Thyroid gland (tissue), 4 donors: ENCODE results near the gene ADGRG1. TPM values are rescaled to one million over a fixed set of nuclear protein-coding genes. Genes with fewer than 3 reads are reported as not detected.

ENCODE experiments used
- DNase-seq, 2 donors: peaks; one replicate each; pipeline ENCODE4 v3.0.0-alpha.2; 2019
- H3K27ac ChIP-seq, 3 donors: fragments of 200-600 bp; sonication (generic); 1 replicate in 2 of 3; 2 replicates in 1 of 3; pipeline ENCODE4 v1.5.1; 2016 to 2019; ENCODE audit warnings: mild to moderate bottlenecking in 1 of 3, moderate library complexity in 1 of 3
- H3K27me3 ChIP-seq: fragments of 200-600 bp; sonication (generic); one replicate; pipeline ENCODE4 v1.5.1; 2019
- H3K36me3 ChIP-seq, 2 donors: fragments of 200-600 bp; sonication (generic); one replicate each; pipeline ENCODE4 v1.5.1; 2016 to 2019
- H3K4me1 ChIP-seq, 2 donors: fragments of 200-600 bp; sonication (generic); one replicate each; pipeline ENCODE4 v1.5.1; 2017 to 2019
- H3K4me3 ChIP-seq, 3 donors: fragments of 200-600 bp; sonication (generic); replicated peaks in 1 of 3; 1 replicate in 2 of 3; 2 replicates in 1 of 3; pipeline ENCODE4 v1.5.1; 2016; ENCODE audit warnings: mild to moderate bottlenecking in 1 of 3
- H3K9me3 ChIP-seq: fragments of 200-600 bp; sonication (generic); one replicate; pipeline ENCODE4 v1.5.1; 2017
- POLR2A ChIP-seq, 2 donors: fragments of 450-650 bp; IDR thresholded peaks; one replicate each; pipeline ENCODE4 v1.6.1; 2017; ENCODE audit warnings: antibody characterized with exemption in 2 of 2, mild to moderate bottlenecking in 2 of 2, moderate library complexity in 1 of 2
- WGBS, 2 donors: methylation state at CpG; one replicate each; pipeline ENCODE4 v1.1.5; 2017; 5-methylcytosine and 5-hydroxymethylcytosine counted together
- intact Hi-C: fragments of 100-400 bp; cut with DNase I; formaldehyde crosslinking; loops from one replicate; pipeline ENCODE4 v1.15.1; 2023
- total RNA-seq, 4 donors: library from RNA; depleted of rRNA; stranded (reverse); fragments of >200 nt; gene quantifications; one replicate each; pipeline ENCODE4 v1.2.3, GENCODE V29; 2016
- TF ChIP-seq, protein P1 (sequence below), 6 experiments: fragments of 200-600 bp in 3 of 6; fragments of 450-650 bp in 3 of 6; sonication (generic) in 3 of 6; IDR thresholded peaks; one replicate each; pipeline ENCODE4 v1.5.1; 2016 to 2019; ENCODE audit warnings: antibody characterized with exemption in 6 of 6, mild to moderate bottlenecking in 2 of 6, inconsistent platforms in 1 of 6, moderate library complexity in 1 of 6

ADGRG1 gene
- total RNA-seq, 4 donors from 2014 or later = 120 to 295 (median 239) TPM

DNA sequence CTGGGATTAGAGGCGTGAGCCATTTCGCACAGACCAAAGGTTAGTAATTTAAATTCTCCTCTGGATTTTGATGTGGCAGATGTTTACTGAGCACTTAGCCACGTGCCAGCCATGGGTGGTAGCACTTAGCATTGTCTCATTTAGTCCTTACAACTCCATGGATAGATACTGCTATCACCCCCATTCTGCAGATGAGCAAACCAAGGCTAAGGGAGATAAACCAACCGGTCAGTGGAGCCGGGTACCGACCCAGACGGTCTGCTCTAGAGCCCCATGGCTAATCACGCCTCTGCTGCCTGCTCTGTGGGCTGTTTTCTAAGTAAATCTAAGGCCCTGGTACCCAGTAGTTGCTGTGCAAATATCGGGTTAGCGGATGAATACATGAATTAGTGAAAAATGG, 12.6 kb upstream of the ADGRG1 start:
- peaks cover 18 to 39% of the 10 kb centered on the region in 2 donors for H3K4me1 ChIP-seq
- no peak overlapping the region for H3K4me3 ChIP-seq
- DNase-seq = no peak
- intact Hi-C loops = no loop called here
- no peaks in the 10 kb centered on the region for H3K9me3 ChIP-seq
- TF ChIP-seq, protein P1, sequence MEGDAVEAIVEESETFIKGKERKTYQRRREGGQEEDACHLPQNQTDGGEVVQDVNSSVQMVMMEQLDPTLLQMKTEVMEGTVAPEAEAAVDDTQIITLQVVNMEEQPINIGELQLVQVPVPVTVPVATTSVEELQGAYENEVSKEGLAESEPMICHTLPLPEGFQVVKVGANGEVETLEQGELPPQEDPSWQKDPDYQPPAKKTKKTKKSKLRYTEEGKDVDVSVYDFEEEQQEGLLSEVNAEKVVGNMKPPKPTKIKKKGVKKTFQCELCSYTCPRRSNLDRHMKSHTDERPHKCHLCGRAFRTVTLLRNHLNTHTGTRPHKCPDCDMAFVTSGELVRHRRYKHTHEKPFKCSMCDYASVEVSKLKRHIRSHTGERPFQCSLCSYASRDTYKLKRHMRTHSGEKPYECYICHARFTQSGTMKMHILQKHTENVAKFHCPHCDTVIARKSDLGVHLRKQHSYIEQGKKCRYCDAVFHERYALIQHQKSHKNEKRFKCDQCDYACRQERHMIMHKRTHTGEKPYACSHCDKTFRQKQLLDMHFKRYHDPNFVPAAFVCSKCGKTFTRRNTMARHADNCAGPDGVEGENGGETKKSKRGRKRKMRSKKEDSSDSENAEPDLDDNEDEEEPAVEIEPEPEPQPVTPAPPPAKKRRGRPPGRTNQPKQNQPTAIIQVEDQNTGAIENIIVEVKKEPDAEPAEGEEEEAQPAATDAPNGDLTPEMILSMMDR (IDR thresholded peaks at IDR 0.05) = no peak
- TF ChIP-seq POLR2A (IDR thresholded peaks at IDR 0.05) = no peak
- peak overlapping the region in 1 of 3 donors; percentile 42 for H3K27ac ChIP-seq
- H3K36me3 ChIP-seq = no peaks in the 10 kb centered on the region
- 95 to 98% methylated on average over 10 of the region's 10 CpGs for WGBS, 2 donors
- no peaks in the 10 kb centered on the region for H3K27me3 ChIP-seq

DNA sequence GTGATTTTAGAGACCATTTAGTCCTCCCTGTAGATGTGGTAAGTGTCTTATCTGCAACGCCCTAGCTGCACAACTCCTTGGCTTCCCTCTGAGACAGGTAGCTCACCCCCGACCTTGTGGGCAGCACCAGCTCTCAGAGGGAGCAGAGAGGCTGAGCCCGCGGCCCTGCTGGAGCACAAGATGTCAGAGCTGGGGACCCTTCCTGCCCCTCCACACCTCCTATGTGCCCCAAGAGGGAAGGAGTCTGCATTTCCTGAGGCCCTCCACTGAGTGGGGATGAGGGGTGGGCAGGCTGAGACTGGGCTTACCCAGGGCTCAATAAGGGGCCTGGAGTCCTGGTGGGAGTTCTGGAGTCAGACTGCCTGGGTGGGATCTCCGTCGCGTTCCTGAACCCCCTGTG, 12.2 kb upstream of the ADGRG1 start:
- no peak overlapping the region for H3K4me3 ChIP-seq
- TF ChIP-seq, protein P1 (IDR thresholded peaks at IDR 0.05) = no peak
- TF ChIP-seq POLR2A (IDR thresholded peaks at IDR 0.05) = no peak
- H3K9me3 ChIP-seq = no peaks in the 10 kb centered on the region
- no peaks in the 10 kb centered on the region for H3K27me3 ChIP-seq
- H3K4me1 ChIP-seq = peaks cover 22 to 41% of the 10 kb centered on the region in 2 donors
- 92 to 98% methylated on average over 5 to 7 of the region's 7 CpGs for WGBS, 2 donors
- peak overlapping the region in 1 of 3 donors; percentile 42 for H3K27ac ChIP-seq
- intact Hi-C loops = no loop called here
- no peak for DNase-seq
- H3K36me3 ChIP-seq = no peaks in the 10 kb centered on the region

DNA sequence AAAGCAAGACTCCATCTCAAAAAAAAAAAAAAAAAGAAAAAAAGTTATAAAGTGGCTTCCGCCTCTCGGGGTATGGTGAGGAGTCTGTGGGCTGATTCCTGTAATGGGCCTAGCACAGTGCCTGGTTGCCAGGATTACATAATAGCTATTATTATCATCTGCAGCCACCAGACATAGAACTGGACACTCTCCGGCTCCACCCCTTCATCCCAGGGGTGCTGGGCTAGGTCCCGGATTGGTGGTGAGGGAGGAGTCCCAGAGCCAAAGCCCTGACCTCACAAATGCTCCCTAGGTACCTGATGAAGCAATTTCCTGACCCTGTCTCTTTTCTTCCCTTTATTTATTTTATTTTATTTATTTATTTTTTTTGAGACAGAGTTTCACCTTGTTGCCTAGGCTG, 11.6 kb upstream of the ADGRG1 start:
- H3K9me3 ChIP-seq = no peaks in the 10 kb centered on the region
- 84 to 88% methylated on average over 4 of the region's 4 CpGs for WGBS, 2 donors
- no peak overlapping the region for H3K4me3 ChIP-seq
- TF ChIP-seq, protein P1 (IDR thresholded peaks at IDR 0.05) = no peak
- no peak for TF ChIP-seq POLR2A (IDR thresholded peaks at IDR 0.05)
- peak overlapping the region in 2 of 3 donors; percentile 94 to 99 for H3K27ac ChIP-seq
- peaks cover 29 to 43% of the 10 kb centered on the region in 2 donors for H3K4me1 ChIP-seq
- intact Hi-C loops = no loop called here
- DNase-seq = peak in 1 of 2 donors; percentile 2
- H3K36me3 ChIP-seq = no peaks in the 10 kb centered on the region
- H3K27me3 ChIP-seq = no peaks in the 10 kb centered on the region

DNA sequence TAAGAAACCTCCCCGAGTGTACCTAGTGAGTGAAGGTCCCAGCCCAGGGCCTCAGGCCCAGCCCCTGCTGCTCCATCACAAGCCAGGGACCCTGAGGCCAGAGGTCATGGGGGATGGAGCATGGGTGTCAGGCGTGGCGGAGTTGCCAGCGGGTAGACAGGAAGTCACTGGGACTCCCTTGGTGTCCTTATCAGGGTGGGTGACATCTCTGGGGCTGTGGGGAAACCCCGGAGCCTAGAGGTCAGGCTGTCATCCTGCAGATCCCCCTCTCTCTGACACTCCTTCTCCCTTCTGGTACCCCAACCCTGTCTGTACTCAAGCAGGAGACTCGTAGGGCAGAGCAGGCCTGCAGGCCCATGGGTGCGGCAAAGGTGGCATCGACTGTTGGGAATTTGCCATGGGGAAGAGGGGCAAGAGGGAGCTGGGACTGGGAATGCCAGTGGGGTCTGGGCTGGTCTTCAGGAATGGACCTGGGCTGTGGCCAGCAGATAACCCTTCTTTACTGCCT, 10.8 kb upstream of the ADGRG1 start:
- Histone ChIP-seq H3K27ac (peak overlapping the region; percentile 94 to 99 (median 98)), H3K9me3 (no peaks in the 10 kb centered on the region), H3K27me3 (no peaks in the 10 kb centered on the region), H3K36me3 (no peaks in the 10 kb centered on the region), H3K4me1 (peaks cover 34 to 50% of the 10 kb centered on the region in 2 donors), H3K4me3 (no peak overlapping the region)
- DNase-seq = no peak
- WGBS, 2 donors = 89 to 90% methylated on average over 8 of the region's 8 CpGs
- intact Hi-C loops = no loop called here
- TF ChIP-seq, protein P1 (IDR thresholded peaks at IDR 0.05) = no peak
- no peak for TF ChIP-seq POLR2A (IDR thresholded peaks at IDR 0.05)

DNA sequence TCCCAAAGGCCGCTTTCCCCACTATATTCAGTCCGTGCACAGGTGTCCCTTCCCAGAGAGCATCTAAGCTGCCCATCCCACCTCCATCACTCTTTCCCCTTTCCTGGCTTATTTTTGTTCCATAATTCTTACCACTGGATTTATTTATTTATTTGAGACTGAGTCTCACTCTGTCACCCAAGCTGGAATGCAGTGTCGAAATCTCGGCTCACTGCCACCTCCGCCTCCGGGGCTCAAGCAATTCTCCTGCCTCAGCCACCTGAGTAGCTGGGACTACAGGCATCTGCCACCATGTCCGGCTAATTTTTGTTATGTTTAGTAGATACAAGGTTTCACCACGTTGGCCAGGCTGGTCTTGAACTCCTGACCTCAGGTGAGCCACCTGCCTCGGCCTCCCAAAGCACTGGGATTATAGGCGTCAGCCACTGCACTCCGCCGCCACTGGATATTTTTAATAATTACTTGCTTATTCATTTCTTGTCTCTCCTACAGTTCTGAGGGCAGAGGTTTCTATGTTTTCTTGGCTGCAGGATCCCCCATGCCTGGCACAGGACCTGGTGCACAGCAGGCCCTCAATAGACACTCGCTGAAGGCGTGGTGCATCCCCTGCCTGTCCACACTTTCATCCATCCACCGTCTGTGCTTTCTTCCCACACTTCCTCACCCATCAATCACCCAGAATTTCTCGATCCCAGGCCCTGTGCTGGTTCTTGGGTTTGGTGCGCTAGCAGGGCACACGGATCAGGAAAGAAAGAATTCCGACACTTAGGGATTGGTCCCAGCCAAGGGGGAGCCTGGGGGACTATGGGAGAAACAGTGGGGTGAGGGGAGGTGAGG, 9.9 kb upstream of the ADGRG1 start:
- TF ChIP-seq POLR2A (IDR thresholded peaks at IDR 0.05) = no peak
- TF ChIP-seq, protein P1 (IDR thresholded peaks at IDR 0.05) = no peak
- H3K27ac ChIP-seq = peak overlapping the region; percentile 94 to 99 (median 98)
- H3K9me3 ChIP-seq = no peaks in the 10 kb centered on the region
- H3K4me3 ChIP-seq = no peak overlapping the region
- intact Hi-C loops = no loop called here
- H3K4me1 ChIP-seq = peaks cover 42 to 58% of the 10 kb centered on the region in 2 donors
- H3K36me3 ChIP-seq = no peaks in the 10 kb centered on the region
- no peaks in the 10 kb centered on the region for H3K27me3 ChIP-seq
- WGBS, 2 donors = 78 to 82% methylated on average over 19 of the region's 19 CpGs
- peak; percentile 72 to 82 for DNase-seq
